ENCODE data around the gene CCDC27. TPM values are rescaled to one million over a fixed set of nuclear protein-coding genes. Genes with fewer than 3 reads are reported as not detected.

The CCDC27 gene
- total and polyA plus RNA-seq, 3 donors from 2014 or later = 10.6 to 28.4 (median 18.3) TPM

- Histone ChIP-seq H3K27ac (no peak overlapping the region), H3K36me3 (ENCODE audit: low read depth, missing control alignments) (no peaks in the 10 kb centered on the region), H3K27me3 (no peaks in the 10 kb centered on the region), H3K4me1 (peaks cover 20% of the 10 kb centered on the region), H3K4me3 (no peak overlapping the region), H3K9me3 (no peaks in the 10 kb centered on the region)
- 83 to 94% methylated on average over 14 to 22 of the region's 22 CpGs for WGBS, 2 donors
- DNase-seq = no peak
- intact Hi-C loops (cut with DNase I; ENCODE audit: low total_unique reads) = no loop called here
- TF ChIP-seq CTCF (IDR thresholded peaks at IDR 0.05) = no peak
- TF ChIP-seq POLR2A (IDR thresholded peaks at IDR 0.05) = no peak
Observed at GRCh38 chr1:3768811-3769390, 16.7 kb downstream of the CCDC27 start.

- Histone ChIP-seq H3K4me3 (no peak overlapping the region), H3K36me3 (ENCODE audit: low read depth, missing control alignments) (no peaks in the 10 kb centered on the region), H3K27ac (no peak overlapping the region), H3K27me3 (no peaks in the 10 kb centered on the region), H3K9me3 (no peaks in the 10 kb centered on the region), H3K4me1 (peaks cover 28% of the 10 kb centered on the region)
- TF ChIP-seq CTCF (IDR thresholded peaks at IDR 0.05) = no peak
- no peak for TF ChIP-seq POLR2A (IDR thresholded peaks at IDR 0.05)
- intact Hi-C loops (cut with DNase I; ENCODE audit: low total_unique reads) = no loop called here
- no peak for DNase-seq
- WGBS, 2 donors = 77 to 88% methylated on average over 5 to 16 of the region's 16 CpGs
Observed at GRCh38 chr1:3770047-3770765, 18.0 kb downstream of the CCDC27 start.

- no peak for TF ChIP-seq POLR2A (IDR thresholded peaks at IDR 0.05)
- Histone ChIP-seq H3K36me3 (ENCODE audit: low read depth, missing control alignments) (no peaks in the 10 kb centered on the region), H3K4me3 (peak overlapping the region; percentile 62 to 70), H3K9me3 (no peaks in the 10 kb centered on the region), H3K27ac (peak overlapping the region; percentile 12 to 60), H3K4me1 (peaks cover 40% of the 10 kb centered on the region), H3K27me3 (no peaks in the 10 kb centered on the region)
- WGBS, 2 donors = 16 to 26% methylated on average over 20 to 32 of the region's 32 CpGs
- DNase-seq = peak; percentile 75
- intact Hi-C loops (cut with DNase I; ENCODE audit: low total_unique reads) = no loop called here
Observed at GRCh38 chr1:3771108-3772026, 19.1 kb downstream of the CCDC27 start.

- TF ChIP-seq CTCF (IDR thresholded peaks at IDR 0.05) (no peak), POLR2A (IDR thresholded peaks at IDR 0.05) (no peak)
- Histone ChIP-seq H3K36me3 (ENCODE audit: low read depth, missing control alignments) (no peaks in the 10 kb centered on the region), H3K9me3 (no peaks in the 10 kb centered on the region), H3K27ac (peak overlapping the region; percentile 76 to 87), H3K4me1 (peaks cover 45% of the 10 kb centered on the region), H3K27me3 (no peaks in the 10 kb centered on the region), H3K4me3 (peak overlapping the region; percentile 62 to 70)
- DNase-seq = peak; percentile 96
- 2% methylated on average over 28 of the region's 61 CpGs; no CpG with 5 or more reads in 1 of the 2 donors for WGBS, 2 donors
- intact Hi-C loops (cut with DNase I; ENCODE audit: low total_unique reads) = no loop called here
Observed at GRCh38 chr1:3772027-3772714, 19.9 kb downstream of the CCDC27 start.
